HL-60 (cell line): ENCODE measurements around the gene MIDN.

ENCODE experiments used
- GABPA ChIP-seq: IDR thresholded peaks from 2 replicates; pipeline ENCODE4 v1.6.1; 2012; ENCODE audit warnings: low read depth
- POLR2AphosphoS5 ChIP-seq: IDR thresholded peaks from 2 replicates; pipeline ENCODE4 v1.6.1; 2012; ENCODE audit warnings: low read depth
- TF ChIP-seq, protein P1 (sequence below): IDR thresholded peaks from one replicate; pipeline ENCODE4 v1.5.1; 2011; ENCODE audit warnings: low read length, control low read depth, inconsistent platforms; ENCODE audit not compliant: insufficient read depth
- TF ChIP-seq, protein P2 (sequence below): IDR thresholded peaks from 2 replicates; pipeline ENCODE4 v1.6.1; 2012; ENCODE audit warnings: low read depth; ENCODE audit not compliant: insufficient replicate concordance

DNA sequence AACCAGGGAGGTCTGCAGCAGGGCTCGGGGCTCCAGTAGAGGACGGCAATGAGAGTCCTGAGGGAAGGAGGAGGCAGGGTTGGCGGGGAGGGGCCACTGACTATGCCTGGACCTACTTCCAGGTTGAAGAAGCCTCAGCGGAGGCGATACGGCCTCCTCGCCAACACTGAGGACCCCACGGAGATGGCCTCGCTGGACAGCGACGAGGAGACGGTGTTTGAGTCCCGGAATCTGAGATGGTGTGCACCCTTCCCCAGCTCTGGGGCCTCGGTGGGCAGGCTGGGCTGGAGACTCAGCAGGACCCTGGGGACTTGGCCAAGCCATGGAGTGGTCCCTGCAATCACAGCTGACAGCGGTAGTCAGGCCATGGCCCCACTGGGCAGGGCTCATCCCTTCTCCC, 28.7 kb downstream of the MIDN start:
- TF ChIP-seq, protein P1, sequence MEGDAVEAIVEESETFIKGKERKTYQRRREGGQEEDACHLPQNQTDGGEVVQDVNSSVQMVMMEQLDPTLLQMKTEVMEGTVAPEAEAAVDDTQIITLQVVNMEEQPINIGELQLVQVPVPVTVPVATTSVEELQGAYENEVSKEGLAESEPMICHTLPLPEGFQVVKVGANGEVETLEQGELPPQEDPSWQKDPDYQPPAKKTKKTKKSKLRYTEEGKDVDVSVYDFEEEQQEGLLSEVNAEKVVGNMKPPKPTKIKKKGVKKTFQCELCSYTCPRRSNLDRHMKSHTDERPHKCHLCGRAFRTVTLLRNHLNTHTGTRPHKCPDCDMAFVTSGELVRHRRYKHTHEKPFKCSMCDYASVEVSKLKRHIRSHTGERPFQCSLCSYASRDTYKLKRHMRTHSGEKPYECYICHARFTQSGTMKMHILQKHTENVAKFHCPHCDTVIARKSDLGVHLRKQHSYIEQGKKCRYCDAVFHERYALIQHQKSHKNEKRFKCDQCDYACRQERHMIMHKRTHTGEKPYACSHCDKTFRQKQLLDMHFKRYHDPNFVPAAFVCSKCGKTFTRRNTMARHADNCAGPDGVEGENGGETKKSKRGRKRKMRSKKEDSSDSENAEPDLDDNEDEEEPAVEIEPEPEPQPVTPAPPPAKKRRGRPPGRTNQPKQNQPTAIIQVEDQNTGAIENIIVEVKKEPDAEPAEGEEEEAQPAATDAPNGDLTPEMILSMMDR, result no peak
- TF ChIP-seq POLR2AphosphoS5 (no peak), GABPA (no peak)
- TF ChIP-seq, protein P2, sequence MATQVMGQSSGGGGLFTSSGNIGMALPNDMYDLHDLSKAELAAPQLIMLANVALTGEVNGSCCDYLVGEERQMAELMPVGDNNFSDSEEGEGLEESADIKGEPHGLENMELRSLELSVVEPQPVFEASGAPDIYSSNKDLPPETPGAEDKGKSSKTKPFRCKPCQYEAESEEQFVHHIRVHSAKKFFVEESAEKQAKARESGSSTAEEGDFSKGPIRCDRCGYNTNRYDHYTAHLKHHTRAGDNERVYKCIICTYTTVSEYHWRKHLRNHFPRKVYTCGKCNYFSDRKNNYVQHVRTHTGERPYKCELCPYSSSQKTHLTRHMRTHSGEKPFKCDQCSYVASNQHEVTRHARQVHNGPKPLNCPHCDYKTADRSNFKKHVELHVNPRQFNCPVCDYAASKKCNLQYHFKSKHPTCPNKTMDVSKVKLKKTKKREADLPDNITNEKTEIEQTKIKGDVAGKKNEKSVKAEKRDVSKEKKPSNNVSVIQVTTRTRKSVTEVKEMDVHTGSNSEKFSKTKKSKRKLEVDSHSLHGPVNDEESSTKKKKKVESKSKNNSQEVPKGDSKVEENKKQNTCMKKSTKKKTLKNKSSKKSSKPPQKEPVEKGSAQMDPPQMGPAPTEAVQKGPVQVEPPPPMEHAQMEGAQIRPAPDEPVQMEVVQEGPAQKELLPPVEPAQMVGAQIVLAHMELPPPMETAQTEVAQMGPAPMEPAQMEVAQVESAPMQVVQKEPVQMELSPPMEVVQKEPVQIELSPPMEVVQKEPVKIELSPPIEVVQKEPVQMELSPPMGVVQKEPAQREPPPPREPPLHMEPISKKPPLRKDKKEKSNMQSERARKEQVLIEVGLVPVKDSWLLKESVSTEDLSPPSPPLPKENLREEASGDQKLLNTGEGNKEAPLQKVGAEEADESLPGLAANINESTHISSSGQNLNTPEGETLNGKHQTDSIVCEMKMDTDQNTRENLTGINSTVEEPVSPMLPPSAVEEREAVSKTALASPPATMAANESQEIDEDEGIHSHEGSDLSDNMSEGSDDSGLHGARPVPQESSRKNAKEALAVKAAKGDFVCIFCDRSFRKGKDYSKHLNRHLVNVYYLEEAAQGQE, result no peak
